Metanephros (tissue), 2 donors: ENCODE data around the gene PLAC8L1. TPM values are rescaled to one million over a fixed set of nuclear protein-coding genes. Genes with fewer than 3 reads are reported as not detected.

Experiments
- small RNA-seq: library from RNA; depleted of rRNA; stranded (forward); fragments of <200 nt; gene quantifications from one replicate; pipeline ENCODE3, GENCODE V24; 2014; ENCODE audit warnings: low replicate concordance
- total RNA-seq: library from RNA; depleted of rRNA; stranded (reverse); fragments of >200 nt; gene quantifications from one replicate; pipeline ENCODE4 v1.2.3, GENCODE V29; 2014

Gene PLAC8L1, protein sequence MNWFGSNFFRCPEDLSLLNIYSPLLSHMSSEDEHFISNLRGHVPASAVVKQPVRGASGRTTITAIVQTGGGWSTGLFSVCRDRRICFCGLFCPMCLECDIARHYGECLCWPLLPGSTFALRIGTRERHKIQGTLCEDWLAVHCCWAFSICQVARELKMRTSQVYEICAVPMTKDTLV
- not detected for total RNA-seq

DNA sequence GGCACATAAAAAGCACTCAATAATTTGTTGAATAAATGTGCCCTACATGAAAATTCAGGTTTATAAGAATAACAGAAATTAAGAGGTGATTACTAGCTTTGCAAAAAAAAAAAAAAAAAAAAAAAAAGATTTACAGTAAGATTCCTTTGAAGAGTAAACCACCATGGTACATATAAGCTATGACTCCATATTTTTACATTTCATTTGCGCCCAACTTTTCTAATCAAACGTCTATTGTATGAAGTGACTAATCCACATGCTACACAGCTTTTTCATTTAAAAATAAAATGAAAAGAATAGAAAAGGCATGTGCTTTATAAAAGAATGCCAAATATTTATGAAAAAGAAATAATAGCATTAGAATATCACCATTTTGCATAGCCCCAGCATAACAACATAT is at the start of gene PLAC8L1:
TSS of gene PLAC8L1 (minus strand) at position 101 of the 400 bp plus-strand sequence. CDS start 1,266 bp downstream, outside the sequence.

Small RNAs within 50 kb of the gene (small RNA-seq; reads per million reads assigned to genes)
- gene AC091959.1, result not detected

Other genes starting within 250 kb of the PLAC8L1 start
- 0.29 TPM for gene GRXCR2, start 232.6 kb downstream of the PLAC8L1 start, total RNA-seq
- gene SH3RF2, start 169.0 kb downstream of the PLAC8L1 start, total RNA-seq, result 4.7 TPM
- 94.6 TPM for gene LARS1, start 77.1 kb upstream of the PLAC8L1 start, total RNA-seq
- 32.2 TPM for gene RBM27, start 98.0 kb upstream of the PLAC8L1 start, total RNA-seq
- gene POU4F3, start 233.3 kb upstream of the PLAC8L1 start, total RNA-seq, result 0.12 TPM